K562 (cell line): ENCODE results near the gene ME3. TPM values are rescaled to one million over a fixed set of nuclear protein-coding genes. Genes with fewer than 3 reads are reported as not detected.

ENCODE experiments used
- CBFA2T3 ChIP-seq: fragments of 450-650 bp; IDR thresholded peaks from 2 replicates; pipeline ENCODE4 v1.6.1; 2017
- CHD7 ChIP-seq: fragments of 200-600 bp; sonication (generic); IDR thresholded peaks from one replicate; pipeline ENCODE4 v1.6.1; 2012; ENCODE audit warnings: mild to moderate bottlenecking, low read depth, low read length, inconsistent platforms
- DNMT1 ChIP-seq: fragments of 450-650 bp; IDR thresholded peaks from 2 replicates; pipeline ENCODE4 v1.6.1; 2016; ENCODE audit warnings: antibody characterized with exemption, mild to moderate bottlenecking
- E2F8 ChIP-seq: fragments of 450-650 bp; IDR thresholded peaks from 2 replicates; pipeline ENCODE4 v1.7.1; 2018; ENCODE audit warnings: mild to moderate bottlenecking, low read depth; ENCODE audit not compliant: partially characterized antibody
- HDAC3 ChIP-seq: fragments of 450-650 bp; IDR thresholded peaks from 2 replicates; pipeline ENCODE4 v1.6.1; 2018; ENCODE audit warnings: borderline replicate concordance, mild to moderate bottlenecking, moderate library complexity; ENCODE audit not compliant: partially characterized antibody
- KDM2B ChIP-seq: fragments of 250-450 bp; sonication (Bioruptor Pico); IDR thresholded peaks from 2 replicates; pipeline ENCODE4 v1.8.0; 2021; ENCODE audit warnings: mild to moderate bottlenecking, moderate library complexity
- KHSRP ChIP-seq: fragments of 450-650 bp; IDR thresholded peaks from 2 replicates; pipeline ENCODE4 v1.6.1; 2017
- MITF ChIP-seq: IDR thresholded peaks from 2 replicates; pipeline ENCODE4 v1.6.1; 2014; ENCODE audit warnings: antibody characterized with exemption
- POLR2H ChIP-seq: IDR thresholded peaks from 2 replicates; pipeline ENCODE4 v1.6.1; 2016; ENCODE audit warnings: missing genetic modification characterization, low read depth, mild to moderate bottlenecking, control low read depth, missing compliant biosample characterization, moderate library complexity
- TAL1 ChIP-seq: fragments of 450-650 bp; IDR thresholded peaks from 2 replicates; pipeline ENCODE4 v1.6.1; 2016; ENCODE audit warnings: mild to moderate bottlenecking
- THRB ChIP-seq: fragments of 450-650 bp; formaldehyde crosslinking; conservative IDR thresholded peaks from 2 replicates; pipeline ENCODE4 v1.4.0; 2022; ENCODE audit warnings: mild to moderate bottlenecking, missing genetic modification characterization
- ZNF707 ChIP-seq: fragments of 250-450 bp; sonication (Bioruptor Pico); conservative IDR thresholded peaks from 2 replicates; pipeline ENCODE4 v1.8.0; 2022; ENCODE audit warnings: inconsistent platforms, mild to moderate bottlenecking, moderate library complexity
- polyA plus RNA-seq, 8 experiments: library from polyadenylated mRNA; depleted of rRNA in 4 of 8; stranded (reverse) in 5 of 8; unstranded in 3 of 8; fragments of >200 nt; fragmentation: Nextera tagmentation in 2 of 8; fragmentation: Illumina TruSeq in 1 of 8; extraction: Ambion mirVana in 2 of 8; extraction: Trizol in 1 of 8; gene quantifications; 2 replicates each; pipeline versions ENCODE4 v1.2.1 to v1.2.3, GENCODE V29; 2011 to 2014; ENCODE audit warnings: inconsistent platforms in 1 of 8, missing spikeins in 1 of 8
- total RNA-seq, 7 experiments: library from RNA; depleted of rRNA in 6 of 7; stranded (reverse); fragments of >200 nt in 6 of 7; fragmentation: Illumina TruSeq in 2 of 7; extraction: Trizol in 2 of 7; gene quantifications; 2 replicates each; pipeline versions ENCODE4 v1.2.1 to v1.2.3, GENCODE V29; 2011 to 2021; ENCODE audit warnings: low replicate concordance in 1 of 7

ME3 gene
- total and polyA plus RNA-seq, 9 of the 15 experiments (the other 6 are each of a cell fraction or from before 2014, with no cell fraction given): not detected

- TF ChIP-seq CHD7 (no peak), TAL1 (no peak), DNMT1 (no peak), KHSRP (no peak), ZNF707 (CRISPR knock-in tag) (no peak), HDAC3 (no peak), MITF (no peak), E2F8 (no peak), KDM2B (CRISPR knock-in tag) (no peak), THRB (CRISPR knock-in tag) (no peak), CBFA2T3 (no peak), POLR2H (tag) (no peak)
Measured at GRCh38 chr11:86463955-86464354, 208.5 kb downstream of the ME3 start (continued).
